NCI-H524 (cell line): ENCODE results near the gene ZFYVE9.

ENCODE experiments used
- DNase-seq, 2 experiments: peaks; one replicate each; lab custom pipeline; 2025; lab: John Stamatoyannopoulos, UW

ZFYVE9 gene

GRCh38 chr1:52337439-52337838, 195.6 kb downstream of the ZFYVE9 start:
- no peak for DNase-seq

- DNase-seq, result no peak
Observed at GRCh38 chr1:52341655-52342260, 199.9 kb downstream of the ZFYVE9 start.

GRCh38 chr1:52343979-52344378, 202.1 kb downstream of the ZFYVE9 start:
- no peak for DNase-seq

GRCh38 chr1:52345252-52345651, 203.4 kb downstream of the ZFYVE9 start:
- no peak for DNase-seq

GRCh38 chr1:52346653-52347052, 204.8 kb downstream of the ZFYVE9 start:
- no peak for DNase-seq

- DNase-seq, result peak; percentile 8 to 86
Observed at GRCh38 chr1:52348704-52349300, 206.9 kb downstream of the ZFYVE9 start.

GRCh38 chr1:52352690-52353089, 210.8 kb downstream of the ZFYVE9 start:
- DNase-seq, result no peak

- no peak for DNase-seq
Observed at GRCh38 chr1:52355436-52355835, 213.5 kb downstream of the ZFYVE9 start.

GRCh38 chr1:52355847-52356505, 214.1 kb downstream of the ZFYVE9 start:
- no peak for DNase-seq

GRCh38 chr1:52356818-52357355, 215.0 kb downstream of the ZFYVE9 start:
- DNase-seq, result no peak

- DNase-seq, result no peak
Observed at GRCh38 chr1:52357397-52357796, 215.5 kb downstream of the ZFYVE9 start.

GRCh38 chr1:52358851-52359497, 217.1 kb downstream of the ZFYVE9 start:
- DNase-seq, result no peak

- no peak for DNase-seq
Observed at GRCh38 chr1:52359676-52360594, 218.0 kb downstream of the ZFYVE9 start.

GRCh38 chr1:52360595-52360968, 218.7 kb downstream of the ZFYVE9 start:
- DNase-seq, result no peak

GRCh38 chr1:52364235-52364839, 222.4 kb downstream of the ZFYVE9 start:
- no peak for DNase-seq

- peak in 1 of 2 experiments; percentile 32 for DNase-seq
Observed at GRCh38 chr1:52365071-52365745, 223.3 kb downstream of the ZFYVE9 start.

- peak; percentile 93 to 96 for DNase-seq
Observed at GRCh38 chr1:52365746-52366516, 224.0 kb downstream of the ZFYVE9 start, which contains the start of gene CC2D1B. Gene CC2D1B, minus strand, starts transcription at chr1:52366205. Its CDS starts 1,585 bp downstream, at chr1:52364620.

GRCh38 chr1:52366517-52366827, 224.6 kb downstream of the ZFYVE9 start:
- no peak for DNase-seq

GRCh38 chr1:52367272-52367671, 225.4 kb downstream of the ZFYVE9 start:
- no peak for DNase-seq
